ENCODE measurements around the gene ARSI. TPM values are rescaled to one million over a fixed set of nuclear protein-coding genes. Genes with fewer than 3 reads are reported as not detected.

The ARSI gene
- polyA plus RNA-seq, 4 donors, result 2.3 to 3.8 (median 3.6) TPM

- DNase-seq (ENCODE audit: low read depth in 4 of 4, low spot score in 3 of 4), result no peak
Observed at GRCh38 chr5:150328515-150328914, 25.8 kb upstream of the ARSI start.

GRCh38 chr5:150327139-150327538, 24.4 kb upstream of the ARSI start:
- DNase-seq (ENCODE audit: low read depth in 4 of 4, low spot score in 3 of 4), result no peak

- no peak for DNase-seq (ENCODE audit: low read depth in 4 of 4, low spot score in 3 of 4)
Observed at GRCh38 chr5:150326707-150327106, 24.0 kb upstream of the ARSI start.

- no peak for DNase-seq (ENCODE audit: low read depth in 4 of 4, low spot score in 3 of 4)
Observed at GRCh38 chr5:150325426-150325825, 22.7 kb upstream of the ARSI start.

GRCh38 chr5:150323819-150324218, 21.1 kb upstream of the ARSI start:
- no peak for DNase-seq (ENCODE audit: low read depth in 4 of 4, low spot score in 3 of 4)

- no peak for DNase-seq (ENCODE audit: low read depth in 4 of 4, low spot score in 3 of 4)
Observed at GRCh38 chr5:150323092-150323491, 20.4 kb upstream of the ARSI start.

GRCh38 chr5:150322202-150322601, 19.5 kb upstream of the ARSI start:
- no peak for DNase-seq (ENCODE audit: low read depth in 4 of 4, low spot score in 3 of 4)

- DNase-seq (ENCODE audit: low read depth in 4 of 4, low spot score in 3 of 4), result no peak
Observed at GRCh38 chr5:150321784-150322183, 19.1 kb upstream of the ARSI start.

DNA sequence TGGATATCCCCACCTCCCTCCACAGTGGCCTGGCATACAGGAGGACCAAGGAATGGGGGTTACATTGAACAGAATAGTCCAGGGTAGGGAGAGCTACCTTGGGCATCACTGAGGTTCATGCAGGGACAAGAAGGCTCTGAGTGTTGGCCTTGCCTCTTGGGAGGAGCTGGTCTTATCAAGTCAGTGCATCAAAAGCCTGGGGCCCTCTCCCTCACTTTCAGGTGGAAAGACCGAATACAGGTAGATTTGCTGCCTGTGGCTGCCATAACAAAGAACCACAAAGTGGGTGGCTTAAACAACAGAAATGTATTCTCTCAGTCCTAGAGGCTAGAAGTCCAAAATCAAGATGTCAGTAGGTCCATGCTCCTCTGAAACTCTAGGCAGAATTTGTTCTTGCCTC, 18.5 kb upstream of the ARSI start:
- DNase-seq (ENCODE audit: low read depth in 4 of 4, low spot score in 3 of 4), result no peak

- DNase-seq (ENCODE audit: low read depth in 4 of 4, low spot score in 3 of 4), result no peak
Observed at GRCh38 chr5:150320044-150320613, 17.4 kb upstream of the ARSI start.

DNA sequence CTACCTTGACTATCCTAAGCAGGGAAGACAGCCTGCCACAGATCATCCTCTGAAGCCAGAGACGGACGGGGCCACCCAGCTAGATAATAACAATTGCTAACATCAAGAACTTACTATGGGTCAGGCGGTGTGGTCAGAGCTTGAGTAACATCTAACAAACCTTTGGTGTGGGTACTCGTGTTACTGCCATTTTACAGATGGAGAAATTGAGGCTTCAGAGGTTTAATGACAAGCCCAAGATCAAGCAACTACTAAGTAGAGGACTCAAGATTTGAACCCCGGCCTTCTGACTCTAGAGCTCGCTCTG, 16.7 kb upstream of the ARSI start:
- no peak for DNase-seq (ENCODE audit: low read depth in 4 of 4, low spot score in 3 of 4)

- DNase-seq (ENCODE audit: low read depth in 4 of 4, low spot score in 3 of 4), result no peak
Observed at GRCh38 chr5:150318613-150319483, 16.1 kb upstream of the ARSI start.

- no peak for DNase-seq (ENCODE audit: low read depth in 4 of 4, low spot score in 3 of 4)
Observed at GRCh38 chr5:150317048-150318003, 14.6 kb upstream of the ARSI start.

GRCh38 chr5:150316320-150316719, 13.6 kb upstream of the ARSI start:
- no peak for DNase-seq (ENCODE audit: low read depth in 4 of 4, low spot score in 3 of 4)

GRCh38 chr5:150315245-150315644, 12.5 kb upstream of the ARSI start:
- DNase-seq (ENCODE audit: low read depth in 4 of 4, low spot score in 3 of 4), result no peak

DNA sequence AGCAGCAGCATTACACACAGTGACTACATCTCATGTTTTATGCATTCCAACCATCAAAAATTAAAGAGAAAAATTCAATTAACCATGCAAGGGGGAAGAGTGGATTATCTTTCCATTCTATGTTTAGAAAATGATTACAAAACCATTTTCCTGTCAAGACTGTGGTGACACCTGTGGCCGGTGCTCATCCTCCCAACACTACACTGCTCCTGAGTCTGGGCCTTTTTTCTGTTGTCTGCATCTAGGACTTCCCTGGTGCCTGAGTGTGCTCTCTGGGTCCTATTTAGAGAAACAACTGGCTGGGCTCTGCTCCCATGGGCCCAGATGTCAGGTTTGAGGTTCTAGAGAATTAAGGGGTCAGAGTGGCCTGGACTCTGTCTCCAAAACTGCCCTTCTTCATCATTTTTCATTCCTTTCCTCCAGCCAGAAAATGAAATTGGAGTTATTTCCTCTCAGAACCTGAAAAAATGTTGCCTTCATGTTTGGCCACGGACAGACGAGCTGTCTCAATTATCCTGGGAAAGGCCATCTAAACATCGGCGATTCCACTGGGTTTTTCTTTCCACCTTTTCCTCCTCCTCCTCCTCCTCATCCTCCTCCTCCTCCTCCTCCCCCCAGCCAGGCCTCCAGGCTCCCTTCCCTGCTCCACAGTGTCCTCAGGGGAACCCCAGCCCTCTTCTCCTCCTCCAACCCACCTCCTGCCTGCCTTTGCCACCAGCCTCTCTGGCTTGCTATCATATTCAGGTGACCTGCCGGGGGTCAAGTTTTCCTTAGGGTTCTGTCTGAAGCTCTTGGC, 11.4 kb upstream of the ARSI start:
- DNase-seq (ENCODE audit: low read depth in 4 of 4, low spot score in 3 of 4), result no peak

DNA sequence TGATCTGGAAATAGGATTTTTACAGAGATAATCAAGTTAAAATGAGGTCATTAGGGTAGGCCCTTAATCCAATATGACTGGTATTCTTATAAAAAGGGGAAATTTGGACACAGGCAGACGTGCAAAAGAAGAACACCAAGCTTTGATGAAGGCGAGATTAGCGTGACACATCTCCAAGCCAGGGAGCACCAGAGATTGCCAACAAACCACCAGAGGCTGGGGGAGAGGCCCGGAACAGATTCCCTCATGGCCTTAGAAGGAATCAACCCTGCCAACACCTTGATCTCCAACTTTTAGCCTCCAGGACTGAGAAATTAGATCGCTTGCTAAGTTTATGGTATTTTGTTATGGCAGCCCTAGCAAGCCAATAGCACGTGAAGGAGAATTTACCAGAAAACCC, 10.8 kb upstream of the ARSI start:
- no peak for DNase-seq (ENCODE audit: low read depth in 4 of 4, low spot score in 3 of 4)

GRCh38 chr5:150312518-150312917, 9.8 kb upstream of the ARSI start:
- DNase-seq (ENCODE audit: low read depth in 4 of 4, low spot score in 3 of 4), result no peak

DNA sequence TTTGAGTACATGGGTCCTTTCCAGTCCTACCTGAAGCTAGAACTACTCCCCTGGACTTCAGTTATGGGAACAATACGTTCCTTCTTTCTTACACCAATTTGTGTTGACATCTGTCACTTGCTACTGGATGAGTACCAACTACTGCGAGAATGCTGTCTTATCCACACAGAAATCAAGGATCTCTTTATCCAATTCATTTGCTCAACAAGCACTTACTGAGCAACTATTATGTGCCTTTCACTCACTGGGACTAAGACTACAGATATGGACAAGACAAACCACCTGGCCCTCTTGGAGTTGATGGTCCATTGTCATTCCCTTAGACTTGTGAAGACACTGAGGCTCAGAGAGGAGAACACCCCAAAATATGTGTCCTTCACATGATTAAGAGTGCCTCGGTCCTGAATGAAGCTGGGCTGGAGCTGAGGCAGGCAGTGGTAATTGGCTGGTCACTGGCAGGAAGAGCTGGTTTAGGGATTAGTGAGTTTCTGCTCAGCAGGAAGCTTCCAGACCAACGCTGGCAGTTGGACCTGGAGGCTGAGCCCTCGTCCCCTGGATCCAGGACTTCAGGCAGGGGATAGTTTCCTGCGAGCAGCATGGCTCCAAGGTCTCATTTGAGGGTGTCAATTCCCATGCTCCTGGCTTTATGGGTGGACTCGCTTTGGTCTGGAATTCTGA, 8.4 kb upstream of the ARSI start:
- DNase-seq (ENCODE audit: low read depth in 4 of 4, low spot score in 3 of 4), result no peak

DNA sequence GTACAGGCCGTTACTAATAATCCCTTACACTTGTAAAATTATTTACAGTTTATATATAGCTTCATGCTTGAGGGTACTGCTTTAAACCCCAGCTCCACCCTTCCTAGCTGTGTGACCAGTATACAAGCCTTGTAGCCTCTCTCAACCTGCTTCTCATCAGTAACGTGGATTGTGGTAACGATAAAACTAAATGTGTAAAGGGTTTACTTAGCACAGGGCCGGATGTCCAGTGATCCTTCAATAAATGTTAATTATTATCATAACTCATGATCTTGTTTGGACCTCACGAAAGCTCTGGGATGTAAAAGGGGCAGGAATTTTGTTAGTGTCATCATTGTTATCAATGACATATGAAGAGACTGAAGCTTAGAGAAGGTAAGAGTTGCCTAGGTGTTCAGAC, 7.5 kb upstream of the ARSI start:
- DNase-seq (ENCODE audit: low read depth in 4 of 4, low spot score in 3 of 4), result no peak
